ENCODE measurements around the gene ENOX1. TPM values are rescaled to one million over a fixed set of nuclear protein-coding genes. Genes with fewer than 3 reads are reported as not detected.

The ENOX1 gene
- total and polyA plus RNA-seq, 3 donors from 2014 or later = 11.0 to 14.2 (median 11.5) TPM

GRCh38 chr13:43326100-43326499 is 460.7 kb downstream of the ENOX1 start:
- peak; percentile 31 for DNase-seq
- H3K27ac ChIP-seq = no peak overlapping the region
- no peak overlapping the region for H3K4me3 ChIP-seq
- H3K36me3 ChIP-seq (ENCODE audit: low read depth, missing control alignments) = no peaks in the 10 kb centered on the region
- WGBS, 2 donors = 88 to 90% methylated on average over 4 of the region's 4 CpGs
- H3K4me1 ChIP-seq = no peaks in the 10 kb centered on the region
- no peaks in the 10 kb centered on the region for H3K9me3 ChIP-seq
- TF ChIP-seq POLR2A (IDR thresholded peaks at IDR 0.05) = no peak
- TF ChIP-seq, protein P1, sequence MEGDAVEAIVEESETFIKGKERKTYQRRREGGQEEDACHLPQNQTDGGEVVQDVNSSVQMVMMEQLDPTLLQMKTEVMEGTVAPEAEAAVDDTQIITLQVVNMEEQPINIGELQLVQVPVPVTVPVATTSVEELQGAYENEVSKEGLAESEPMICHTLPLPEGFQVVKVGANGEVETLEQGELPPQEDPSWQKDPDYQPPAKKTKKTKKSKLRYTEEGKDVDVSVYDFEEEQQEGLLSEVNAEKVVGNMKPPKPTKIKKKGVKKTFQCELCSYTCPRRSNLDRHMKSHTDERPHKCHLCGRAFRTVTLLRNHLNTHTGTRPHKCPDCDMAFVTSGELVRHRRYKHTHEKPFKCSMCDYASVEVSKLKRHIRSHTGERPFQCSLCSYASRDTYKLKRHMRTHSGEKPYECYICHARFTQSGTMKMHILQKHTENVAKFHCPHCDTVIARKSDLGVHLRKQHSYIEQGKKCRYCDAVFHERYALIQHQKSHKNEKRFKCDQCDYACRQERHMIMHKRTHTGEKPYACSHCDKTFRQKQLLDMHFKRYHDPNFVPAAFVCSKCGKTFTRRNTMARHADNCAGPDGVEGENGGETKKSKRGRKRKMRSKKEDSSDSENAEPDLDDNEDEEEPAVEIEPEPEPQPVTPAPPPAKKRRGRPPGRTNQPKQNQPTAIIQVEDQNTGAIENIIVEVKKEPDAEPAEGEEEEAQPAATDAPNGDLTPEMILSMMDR (IDR thresholded peaks at IDR 0.05) = no peak
- intact Hi-C loops (cut with DNase I; ENCODE audit: low total_unique reads) = no loop called here
- H3K27me3 ChIP-seq = no peaks in the 10 kb centered on the region

GRCh38 chr13:43325636-43326035 is 461.1 kb downstream of the ENOX1 start:
- Histone ChIP-seq H3K27me3 (no peaks in the 10 kb centered on the region), H3K4me3 (no peak overlapping the region), H3K36me3 (ENCODE audit: low read depth, missing control alignments) (no peaks in the 10 kb centered on the region), H3K9me3 (no peaks in the 10 kb centered on the region), H3K27ac (no peak overlapping the region), H3K4me1 (no peaks in the 10 kb centered on the region)
- WGBS, 2 donors = 65 to 66% methylated on average over 4 of the region's 4 CpGs
- DNase-seq = no peak
- intact Hi-C loops (cut with DNase I; ENCODE audit: low total_unique reads) = no loop called here
- no peak for TF ChIP-seq POLR2A (IDR thresholded peaks at IDR 0.05)
- TF ChIP-seq, protein P1 (IDR thresholded peaks at IDR 0.05) = no peak

DNA sequence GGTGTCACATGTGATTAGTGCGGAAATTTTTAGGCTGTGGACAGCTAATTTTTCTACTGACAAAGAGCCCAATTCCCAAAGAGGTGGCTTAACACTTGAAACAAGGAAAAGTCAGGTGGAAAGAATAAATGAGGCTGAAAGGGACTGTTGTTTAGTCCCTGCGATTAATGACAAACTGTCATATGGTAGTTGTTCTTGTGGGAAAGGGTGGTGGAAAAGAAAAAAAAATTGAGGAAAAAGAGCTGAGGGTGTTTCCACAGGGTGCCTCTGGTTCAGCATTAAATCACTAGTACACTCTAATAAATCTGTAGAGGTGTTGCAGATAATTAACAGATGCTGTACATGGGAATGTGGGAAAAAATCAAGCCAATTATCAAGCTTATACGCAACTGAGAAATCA is 462.6 kb downstream of the ENOX1 start:
- H3K4me1 ChIP-seq = no peaks in the 10 kb centered on the region
- no peak overlapping the region for H3K4me3 ChIP-seq
- H3K27me3 ChIP-seq = no peaks in the 10 kb centered on the region
- WGBS, 2 donors = 64 to 77% methylated on average over 3 of the region's 3 CpGs
- no peak overlapping the region for H3K27ac ChIP-seq
- no peak for DNase-seq
- H3K36me3 ChIP-seq (ENCODE audit: low read depth, missing control alignments) = no peaks in the 10 kb centered on the region
- H3K9me3 ChIP-seq = no peaks in the 10 kb centered on the region
- intact Hi-C loops (cut with DNase I; ENCODE audit: low total_unique reads) = no loop called here
- no peak for TF ChIP-seq POLR2A (IDR thresholded peaks at IDR 0.05)
- TF ChIP-seq, protein P1 (IDR thresholded peaks at IDR 0.05) = no peak

- H3K4me3 ChIP-seq = no peak overlapping the region
- TF ChIP-seq, protein P1 (IDR thresholded peaks at IDR 0.05) = no peak
- TF ChIP-seq POLR2A (IDR thresholded peaks at IDR 0.05) = no peak
- no peak overlapping the region for H3K27ac ChIP-seq
- H3K4me1 ChIP-seq = peaks cover 4% of the 10 kb centered on the region
- DNase-seq = no peak
- 74 to 80% methylated on average over 10 of the region's 10 CpGs for WGBS, 2 donors
- H3K9me3 ChIP-seq = no peaks in the 10 kb centered on the region
- intact Hi-C loops (cut with DNase I; ENCODE audit: low total_unique reads) = no loop called here
- H3K36me3 ChIP-seq (ENCODE audit: low read depth, missing control alignments) = no peaks in the 10 kb centered on the region
- H3K27me3 ChIP-seq = no peaks in the 10 kb centered on the region
Measured at GRCh38 chr13:43319617-43320444, 466.9 kb downstream of the ENOX1 start.

- TF ChIP-seq, protein P1 (IDR thresholded peaks at IDR 0.05) = no peak
- TF ChIP-seq POLR2A (IDR thresholded peaks at IDR 0.05) = no peak
- intact Hi-C loops (cut with DNase I; ENCODE audit: low total_unique reads) = no loop called here
- 28 to 62% methylated on average over 4 of the region's 4 CpGs for WGBS, 2 donors
- Histone ChIP-seq H3K4me3 (no peak overlapping the region), H3K36me3 (ENCODE audit: low read depth, missing control alignments) (no peaks in the 10 kb centered on the region), H3K4me1 (peaks cover 4% of the 10 kb centered on the region), H3K27ac (no peak overlapping the region), H3K27me3 (no peaks in the 10 kb centered on the region), H3K9me3 (no peaks in the 10 kb centered on the region)
- peak; percentile 34 for DNase-seq
Measured at GRCh38 chr13:43316946-43317353, 469.8 kb downstream of the ENOX1 start.

All from testis (tissue), 3 donors.